Measurements from ENCODE around the gene PWWP2B. TPM values are rescaled to one million over a fixed set of nuclear protein-coding genes. Genes with fewer than 3 reads are reported as not detected.
A peak's percentile ranks its signal among the peaks of the same experiment; 100 is the strongest.

PWWP2B gene
- total and polyA plus RNA-seq, 9 of the 15 experiments (the other 6 are each of a cell fraction or from before 2014, with no cell fraction given) = 0.07 to 9.2 (median 1.6) TPM; not detected in 1

DNA sequence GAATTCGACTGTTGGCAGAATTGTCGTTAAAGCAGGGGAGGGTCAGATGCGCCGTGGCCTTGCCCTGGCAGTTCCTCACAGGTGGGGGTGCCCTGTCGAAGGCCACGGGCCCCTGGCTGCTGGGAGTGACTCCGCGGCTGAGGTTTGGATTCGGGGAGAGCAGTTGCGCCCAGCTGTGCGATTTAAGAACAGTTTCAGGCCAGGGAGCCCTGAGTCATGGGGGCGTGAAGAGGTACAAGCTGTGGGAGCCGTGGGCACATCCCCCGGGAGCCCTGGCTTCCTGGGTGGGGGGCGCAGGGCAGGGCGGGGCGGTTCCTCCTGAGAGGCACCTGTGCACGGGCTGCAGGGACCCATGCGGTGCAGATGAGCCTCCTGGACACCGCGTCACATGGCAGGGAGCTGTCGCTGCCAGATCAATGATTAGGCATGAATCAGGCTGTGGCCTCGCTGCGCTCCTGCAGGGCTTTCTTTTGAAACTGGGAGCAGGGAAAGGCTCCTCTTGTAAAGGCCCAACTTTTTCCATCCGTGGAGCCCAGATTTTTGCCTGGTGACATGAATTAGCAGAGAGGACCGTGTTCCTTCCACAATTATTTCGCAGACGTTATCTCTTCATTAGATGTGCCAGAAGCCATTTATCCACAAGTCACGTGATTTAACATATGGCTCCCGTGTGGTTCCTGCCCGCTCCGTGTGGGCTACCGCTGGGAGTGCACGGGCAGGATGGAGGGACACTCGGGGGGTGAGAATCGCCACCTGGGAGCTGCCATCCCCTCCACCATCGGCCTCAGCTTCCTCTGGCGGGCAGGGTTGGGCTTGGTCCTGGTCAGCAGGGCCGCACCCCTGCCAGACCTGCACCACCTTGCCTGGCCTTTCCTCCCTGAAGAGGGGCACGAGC, 918 bp downstream of the PWWP2B start (continued):
- TF ChIP-seq ZNF584 (CRISPR knock-in tag; IDR thresholded peaks at IDR 0.05; ENCODE audit: low read depth) = no peak
- TF ChIP-seq, protein P1, sequence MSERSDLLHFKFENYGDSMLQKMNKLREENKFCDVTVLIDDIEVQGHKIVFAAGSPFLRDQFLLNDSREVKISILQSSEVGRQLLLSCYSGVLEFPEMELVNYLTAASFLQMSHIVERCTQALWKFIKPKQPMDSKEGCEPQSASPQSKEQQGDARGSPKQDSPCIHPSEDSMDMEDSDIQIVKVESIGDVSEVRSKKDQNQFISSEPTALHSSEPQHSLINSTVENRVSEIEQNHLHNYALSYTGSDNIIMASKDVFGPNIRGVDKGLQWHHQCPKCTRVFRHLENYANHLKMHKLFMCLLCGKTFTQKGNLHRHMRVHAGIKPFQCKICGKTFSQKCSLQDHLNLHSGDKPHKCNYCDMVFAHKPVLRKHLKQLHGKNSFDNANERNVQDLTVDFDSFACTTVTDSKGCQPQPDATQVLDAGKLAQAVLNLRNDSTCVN (CRISPR knock-in tag; IDR thresholded peaks at IDR 0.05) = no peak
- TF ChIP-seq ZNF316 (IDR thresholded peaks at IDR 0.05) = peak; percentile 9; the same call in 1 of the 2 replicates
- TF ChIP-seq NFE2 (IDR thresholded peaks at IDR 0.05; ENCODE audit: low read depth) = peak; percentile 70
- no peak for TF ChIP-seq E2F3 (CRISPR knock-in tag; IDR thresholded peaks at IDR 0.05)
- TF ChIP-seq, protein P2, sequence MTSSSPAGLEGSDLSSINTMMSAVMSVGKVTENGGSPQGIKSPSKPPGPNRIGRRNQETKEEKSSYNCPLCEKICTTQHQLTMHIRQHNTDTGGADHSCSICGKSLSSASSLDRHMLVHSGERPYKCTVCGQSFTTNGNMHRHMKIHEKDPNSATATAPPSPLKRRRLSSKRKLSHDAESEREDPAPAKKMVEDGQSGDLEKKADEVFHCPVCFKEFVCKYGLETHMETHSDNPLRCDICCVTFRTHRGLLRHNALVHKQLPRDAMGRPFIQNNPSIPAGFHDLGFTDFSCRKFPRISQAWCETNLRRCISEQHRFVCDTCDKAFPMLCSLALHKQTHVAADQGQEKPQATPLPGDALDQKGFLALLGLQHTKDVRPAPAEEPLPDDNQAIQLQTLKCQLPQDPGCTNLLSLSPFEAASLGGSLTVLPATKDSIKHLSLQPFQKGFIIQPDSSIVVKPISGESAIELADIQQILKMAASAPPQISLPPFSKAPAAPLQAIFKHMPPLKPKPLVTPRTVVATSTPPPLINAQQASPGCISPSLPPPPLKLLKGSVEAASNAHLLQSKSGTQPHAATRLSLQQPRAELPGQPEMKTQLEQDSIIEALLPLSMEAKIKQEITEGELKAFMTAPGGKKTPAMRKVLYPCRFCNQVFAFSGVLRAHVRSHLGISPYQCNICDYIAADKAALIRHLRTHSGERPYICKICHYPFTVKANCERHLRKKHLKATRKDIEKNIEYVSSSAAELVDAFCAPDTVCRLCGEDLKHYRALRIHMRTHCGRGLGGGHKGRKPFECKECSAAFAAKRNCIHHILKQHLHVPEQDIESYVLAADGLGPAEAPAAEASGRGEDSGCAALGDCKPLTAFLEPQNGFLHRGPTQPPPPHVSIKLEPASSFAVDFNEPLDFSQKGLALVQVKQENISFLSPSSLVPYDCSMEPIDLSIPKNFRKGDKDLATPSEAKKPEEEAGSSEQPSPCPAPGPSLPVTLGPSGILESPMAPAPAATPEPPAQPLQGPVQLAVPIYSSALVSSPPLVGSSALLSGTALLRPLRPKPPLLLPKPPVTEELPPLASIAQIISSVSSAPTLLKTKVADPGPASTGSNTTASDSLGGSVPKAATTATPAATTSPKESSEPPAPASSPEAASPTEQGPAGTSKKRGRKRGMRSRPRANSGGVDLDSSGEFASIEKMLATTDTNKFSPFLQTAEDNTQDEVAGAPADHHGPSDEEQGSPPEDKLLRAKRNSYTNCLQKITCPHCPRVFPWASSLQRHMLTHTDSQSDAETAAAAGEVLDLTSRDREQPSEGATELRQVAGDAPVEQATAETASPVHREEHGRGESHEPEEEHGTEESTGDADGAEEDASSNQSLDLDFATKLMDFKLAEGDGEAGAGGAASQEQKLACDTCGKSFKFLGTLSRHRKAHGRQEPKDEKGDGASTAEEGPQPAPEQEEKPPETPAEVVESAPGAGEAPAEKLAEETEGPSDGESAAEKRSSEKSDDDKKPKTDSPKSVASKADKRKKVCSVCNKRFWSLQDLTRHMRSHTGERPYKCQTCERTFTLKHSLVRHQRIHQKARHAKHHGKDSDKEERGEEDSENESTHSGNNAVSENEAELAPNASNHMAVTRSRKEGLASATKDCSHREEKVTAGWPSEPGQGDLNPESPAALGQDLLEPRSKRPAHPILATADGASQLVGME (CRISPR knock-in tag; IDR thresholded peaks at IDR 0.05) = no peak
- no peak for TF ChIP-seq SP2 (IDR thresholded peaks at IDR 0.05; ENCODE audit: extremely low read depth, low read depth, low read length, poor library complexity, severe bottlenecking)
- TF ChIP-seq, protein P3, sequence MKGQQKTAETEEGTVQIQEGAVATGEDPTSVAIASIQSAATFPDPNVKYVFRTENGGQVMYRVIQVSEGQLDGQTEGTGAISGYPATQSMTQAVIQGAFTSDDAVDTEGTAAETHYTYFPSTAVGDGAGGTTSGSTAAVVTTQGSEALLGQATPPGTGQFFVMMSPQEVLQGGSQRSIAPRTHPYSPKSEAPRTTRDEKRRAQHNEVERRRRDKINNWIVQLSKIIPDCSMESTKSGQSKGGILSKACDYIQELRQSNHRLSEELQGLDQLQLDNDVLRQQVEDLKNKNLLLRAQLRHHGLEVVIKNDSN (CRISPR knock-in tag; IDR thresholded peaks at IDR 0.05) = peak; percentile 77
- no peak for TF ChIP-seq ZNF184 (CRISPR knock-in tag; IDR thresholded peaks at IDR 0.05)
- no peak for TF ChIP-seq ZNF77 (CRISPR knock-in tag; IDR thresholded peaks at IDR 0.05)
- TF ChIP-seq ZNF445 (CRISPR knock-in tag; IDR thresholded peaks at IDR 0.05; ENCODE audit: low read depth) = no peak
- TF ChIP-seq KLF6 (CRISPR knock-in tag; IDR thresholded peaks at IDR 0.05; ENCODE audit: borderline replicate concordance) = no peak
- no peak for TF ChIP-seq NCOR1 (IDR thresholded peaks at IDR 0.05)
- TF ChIP-seq KAT2B (IDR thresholded peaks at IDR 0.05; ENCODE audit: low read depth, low read length) = no peak
- TF ChIP-seq, protein P4, sequence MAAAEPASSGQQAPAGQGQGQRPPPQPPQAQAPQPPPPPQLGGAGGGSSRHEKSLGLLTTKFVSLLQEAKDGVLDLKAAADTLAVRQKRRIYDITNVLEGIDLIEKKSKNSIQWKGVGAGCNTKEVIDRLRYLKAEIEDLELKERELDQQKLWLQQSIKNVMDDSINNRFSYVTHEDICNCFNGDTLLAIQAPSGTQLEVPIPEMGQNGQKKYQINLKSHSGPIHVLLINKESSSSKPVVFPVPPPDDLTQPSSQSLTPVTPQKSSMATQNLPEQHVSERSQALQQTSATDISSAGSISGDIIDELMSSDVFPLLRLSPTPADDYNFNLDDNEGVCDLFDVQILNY (CRISPR knock-in tag; IDR thresholded peaks at IDR 0.05) = no peak
- TF ChIP-seq FOXJ2 (tag; IDR thresholded peaks at IDR 0.05) = no peak
- TF ChIP-seq EP300 (IDR thresholded peaks at IDR 0.05; ENCODE audit: low read length) = no peak
- TF ChIP-seq MYC (IDR thresholded peaks at IDR 0.05; ENCODE audit: low read depth, low read length) = peak; percentile 59; the same call in 1 of the 2 replicates
- TF ChIP-seq MYC (CRISPR knock-in tag; IDR thresholded peaks at IDR 0.05; ENCODE audit: borderline replicate concordance, low read depth) = no peak

Measured in K562 (cell line).